ENCODE results near the gene TMEM154. TPM values are rescaled to one million over a fixed set of nuclear protein-coding genes. Genes with fewer than 3 reads are reported as not detected.

TMEM154 gene
- total RNA-seq, 4 donors from 2014 or later, result 81.9 to 164 (median 132) TPM

DNA sequence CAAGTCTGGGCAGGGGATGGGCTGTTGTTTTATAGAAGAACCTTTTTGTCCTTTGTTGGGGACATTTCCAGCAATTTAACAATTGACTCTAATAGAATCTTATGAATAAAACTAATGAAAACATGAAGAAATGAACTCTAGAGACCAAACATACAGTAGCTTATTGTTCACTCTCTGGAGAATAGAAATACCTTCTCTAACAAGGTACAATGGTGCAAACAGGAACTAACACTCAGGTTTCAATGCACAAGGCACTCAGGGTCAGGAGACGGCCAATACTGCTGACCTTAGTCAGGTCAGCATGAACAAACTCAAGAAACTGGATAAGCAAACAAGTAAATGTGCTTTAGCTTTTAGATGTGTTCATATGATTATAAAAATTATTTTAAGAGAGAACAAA, 104.3 kb downstream of the TMEM154 start:
- no peak overlapping the region for H3K4me3 ChIP-seq
- H3K27me3 ChIP-seq, result no peaks in the 10 kb centered on the region
- TF ChIP-seq, protein P1, sequence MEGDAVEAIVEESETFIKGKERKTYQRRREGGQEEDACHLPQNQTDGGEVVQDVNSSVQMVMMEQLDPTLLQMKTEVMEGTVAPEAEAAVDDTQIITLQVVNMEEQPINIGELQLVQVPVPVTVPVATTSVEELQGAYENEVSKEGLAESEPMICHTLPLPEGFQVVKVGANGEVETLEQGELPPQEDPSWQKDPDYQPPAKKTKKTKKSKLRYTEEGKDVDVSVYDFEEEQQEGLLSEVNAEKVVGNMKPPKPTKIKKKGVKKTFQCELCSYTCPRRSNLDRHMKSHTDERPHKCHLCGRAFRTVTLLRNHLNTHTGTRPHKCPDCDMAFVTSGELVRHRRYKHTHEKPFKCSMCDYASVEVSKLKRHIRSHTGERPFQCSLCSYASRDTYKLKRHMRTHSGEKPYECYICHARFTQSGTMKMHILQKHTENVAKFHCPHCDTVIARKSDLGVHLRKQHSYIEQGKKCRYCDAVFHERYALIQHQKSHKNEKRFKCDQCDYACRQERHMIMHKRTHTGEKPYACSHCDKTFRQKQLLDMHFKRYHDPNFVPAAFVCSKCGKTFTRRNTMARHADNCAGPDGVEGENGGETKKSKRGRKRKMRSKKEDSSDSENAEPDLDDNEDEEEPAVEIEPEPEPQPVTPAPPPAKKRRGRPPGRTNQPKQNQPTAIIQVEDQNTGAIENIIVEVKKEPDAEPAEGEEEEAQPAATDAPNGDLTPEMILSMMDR (IDR thresholded peaks at IDR 0.05), result no peak
- TF ChIP-seq POLR2AphosphoS5 (IDR thresholded peaks at IDR 0.05) (no peak), EP300 (IDR thresholded peaks at IDR 0.05) (no peak), POLR2A (IDR thresholded peaks at IDR 0.05) (no peak)
- H3K9me3 ChIP-seq, result no peaks in the 10 kb centered on the region
- H3K36me3 ChIP-seq, result no peaks in the 10 kb centered on the region
- H3K4me1 ChIP-seq, result no peaks in the 10 kb centered on the region
- H3K27ac ChIP-seq, result no peak overlapping the region
- DNase-seq (ENCODE audit: low spot score in 2 of 2), result no peak
- WGBS, result 90% methylated on average over 1 of the region's 1 CpG

- Histone ChIP-seq H3K4me1 (no peaks in the 10 kb centered on the region), H3K27me3 (no peaks in the 10 kb centered on the region), H3K36me3 (no peaks in the 10 kb centered on the region), H3K4me3 (no peak overlapping the region), H3K27ac (no peak overlapping the region), H3K9me3 (no peaks in the 10 kb centered on the region)
- TF ChIP-seq, protein P1 (IDR thresholded peaks at IDR 0.05), result no peak
- no peak for TF ChIP-seq EP300 (IDR thresholded peaks at IDR 0.05)
- WGBS, result 82% methylated on average over 2 of the region's 2 CpGs
- no peak for DNase-seq (ENCODE audit: low spot score in 2 of 2)
Measured at GRCh38 chr4:152573861-152574260, 105.9 kb downstream of the TMEM154 start.

DNA sequence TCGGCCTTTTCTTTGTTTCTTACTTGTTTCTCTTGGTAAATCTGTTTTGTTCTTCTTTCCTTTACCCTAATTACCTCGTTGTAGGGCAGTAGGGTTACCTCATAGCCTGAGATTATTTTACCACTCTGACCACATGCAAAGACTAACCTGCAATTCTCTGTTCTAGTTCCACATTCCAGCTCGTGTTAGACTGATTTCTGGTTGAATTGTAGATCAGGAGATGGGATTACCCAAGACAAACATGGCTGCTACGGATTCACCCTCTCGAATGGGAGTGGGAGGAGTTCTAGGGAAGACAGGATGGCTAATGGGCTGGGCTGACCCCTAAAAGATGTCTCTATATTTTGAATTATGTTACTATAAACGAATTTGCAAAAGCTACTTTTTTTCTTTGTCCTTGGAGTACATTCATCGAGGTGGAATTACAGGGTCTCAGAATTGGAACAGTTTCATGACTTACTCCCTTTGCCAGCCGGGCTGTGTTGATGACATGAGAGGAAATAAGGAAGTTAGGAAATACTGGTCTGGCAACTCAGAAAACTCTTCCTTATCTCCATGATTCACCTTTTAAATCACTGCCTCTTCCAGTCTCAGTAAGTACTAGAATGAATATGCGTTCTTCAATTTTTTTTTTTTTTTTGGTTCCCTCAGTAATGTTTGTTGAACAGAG, 107.2 kb downstream of the TMEM154 start:
- DNase-seq (ENCODE audit: low spot score in 2 of 2), result no peak
- Histone ChIP-seq H3K27ac (no peak overlapping the region), H3K27me3 (no peaks in the 10 kb centered on the region), H3K4me3 (no peak overlapping the region), H3K9me3 (no peaks in the 10 kb centered on the region), H3K4me1 (no peaks in the 10 kb centered on the region), H3K36me3 (no peaks in the 10 kb centered on the region)
- TF ChIP-seq POLR2A (IDR thresholded peaks at IDR 0.05) (no peak), POLR2AphosphoS5 (IDR thresholded peaks at IDR 0.05) (no peak), EP300 (IDR thresholded peaks at IDR 0.05) (no peak)
- TF ChIP-seq, protein P1 (IDR thresholded peaks at IDR 0.05), result no peak
- WGBS, result 55% methylated on average over 9 of the region's 9 CpGs

- no peak for DNase-seq (ENCODE audit: low spot score in 2 of 2)
- H3K27ac ChIP-seq, result no peak overlapping the region
- H3K36me3 ChIP-seq, result no peaks in the 10 kb centered on the region
- TF ChIP-seq POLR2AphosphoS5 (IDR thresholded peaks at IDR 0.05) (no peak), EP300 (IDR thresholded peaks at IDR 0.05) (no peak), POLR2A (IDR thresholded peaks at IDR 0.05) (no peak)
- H3K4me1 ChIP-seq, result no peaks in the 10 kb centered on the region
- no peak overlapping the region for H3K4me3 ChIP-seq
- no peaks in the 10 kb centered on the region for H3K9me3 ChIP-seq
- no peaks in the 10 kb centered on the region for H3K27me3 ChIP-seq
- WGBS, result 93% methylated on average over 1 of the region's 1 CpG
Measured at GRCh38 chr4:152571770-152572169, 108.0 kb downstream of the TMEM154 start.

GRCh38 chr4:152571296-152571695, 108.5 kb downstream of the TMEM154 start:
- 88% methylated on average over 1 of the region's 1 CpG for WGBS
- no peak for DNase-seq (ENCODE audit: low spot score in 2 of 2)
- H3K9me3 ChIP-seq, result no peaks in the 10 kb centered on the region
- no peaks in the 10 kb centered on the region for H3K4me1 ChIP-seq
- no peak overlapping the region for H3K4me3 ChIP-seq
- H3K27ac ChIP-seq, result no peak overlapping the region
- no peaks in the 10 kb centered on the region for H3K36me3 ChIP-seq
- no peaks in the 10 kb centered on the region for H3K27me3 ChIP-seq
- TF ChIP-seq POLR2A (IDR thresholded peaks at IDR 0.05) (no peak), EP300 (IDR thresholded peaks at IDR 0.05) (no peak), POLR2AphosphoS5 (IDR thresholded peaks at IDR 0.05) (no peak)
- TF ChIP-seq, protein P1 (IDR thresholded peaks at IDR 0.05), result no peak

Other genes starting within 250 kb of the TMEM154 start
- gene FBXW7, start 143.9 kb downstream of the TMEM154 start, total RNA-seq, result 100 to 1,000 TPM; 106 to 363 (median 138) TPM
- under 1 TPM in 2 of 4 donors, not detected in 2; 0.24 to 0.59 TPM for gene TIGD4, start 99.7 kb upstream of the TMEM154 start, total RNA-seq
- 10 to 100 TPM; 24.3 to 38.3 (median 27.0) TPM for gene ARFIP1, start 100.0 kb upstream of the TMEM154 start, total RNA-seq